ENCODE measurements around the gene ZMYND10.

DNA sequence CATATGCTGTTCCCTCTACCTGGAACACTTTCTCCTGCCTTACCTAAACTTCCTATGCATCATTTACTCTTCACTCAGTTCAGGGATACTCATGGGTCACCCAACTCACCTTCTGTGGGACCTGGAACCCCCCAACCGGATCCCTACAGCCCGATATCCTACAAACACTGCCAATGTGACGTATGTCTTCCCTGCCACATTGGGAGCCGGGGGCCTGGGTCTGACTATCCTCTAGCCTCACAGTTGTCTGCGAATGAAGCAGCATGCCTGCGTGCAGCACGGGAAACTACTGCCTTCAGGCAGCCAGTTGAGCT, 4.6 kb upstream of the ZMYND10 start:
- TF ChIP-seq EZH2 (IDR thresholded peaks at IDR 0.05; ENCODE audit: borderline replicate concordance, low read depth, low read length, severe bottlenecking) (no peak), POLR2A (IDR thresholded peaks at IDR 0.05; ENCODE audit: low read depth, low read length) (no peak), POLR2AphosphoS5 (IDR thresholded peaks at IDR 0.05; ENCODE audit: insufficient read depth, low read depth, low read length) (no peak), FOS (IDR thresholded peaks at IDR 0.05; ENCODE audit: borderline replicate concordance, insufficient read depth, low read length) (no peak), MYC (IDR thresholded peaks at IDR 0.05; ENCODE audit: low read depth, low read length) (no peak)
- TF ChIP-seq, protein P1, sequence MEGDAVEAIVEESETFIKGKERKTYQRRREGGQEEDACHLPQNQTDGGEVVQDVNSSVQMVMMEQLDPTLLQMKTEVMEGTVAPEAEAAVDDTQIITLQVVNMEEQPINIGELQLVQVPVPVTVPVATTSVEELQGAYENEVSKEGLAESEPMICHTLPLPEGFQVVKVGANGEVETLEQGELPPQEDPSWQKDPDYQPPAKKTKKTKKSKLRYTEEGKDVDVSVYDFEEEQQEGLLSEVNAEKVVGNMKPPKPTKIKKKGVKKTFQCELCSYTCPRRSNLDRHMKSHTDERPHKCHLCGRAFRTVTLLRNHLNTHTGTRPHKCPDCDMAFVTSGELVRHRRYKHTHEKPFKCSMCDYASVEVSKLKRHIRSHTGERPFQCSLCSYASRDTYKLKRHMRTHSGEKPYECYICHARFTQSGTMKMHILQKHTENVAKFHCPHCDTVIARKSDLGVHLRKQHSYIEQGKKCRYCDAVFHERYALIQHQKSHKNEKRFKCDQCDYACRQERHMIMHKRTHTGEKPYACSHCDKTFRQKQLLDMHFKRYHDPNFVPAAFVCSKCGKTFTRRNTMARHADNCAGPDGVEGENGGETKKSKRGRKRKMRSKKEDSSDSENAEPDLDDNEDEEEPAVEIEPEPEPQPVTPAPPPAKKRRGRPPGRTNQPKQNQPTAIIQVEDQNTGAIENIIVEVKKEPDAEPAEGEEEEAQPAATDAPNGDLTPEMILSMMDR (IDR thresholded peaks at IDR 0.05; ENCODE audit: extremely low read depth in 1 of 2, insufficient read depth in 1 of 2, low read depth in 1 of 2, low read length in 2 of 2): no peak
- TF ChIP-seq, protein P2, sequence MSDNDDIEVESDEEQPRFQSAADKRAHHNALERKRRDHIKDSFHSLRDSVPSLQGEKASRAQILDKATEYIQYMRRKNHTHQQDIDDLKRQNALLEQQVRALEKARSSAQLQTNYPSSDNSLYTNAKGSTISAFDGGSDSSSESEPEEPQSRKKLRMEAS (IDR thresholded peaks at IDR 0.05; ENCODE audit: insufficient read depth, insufficient read length): no peak

Measured in endothelial cell of umbilical vein (primary cell).